RPMI8226 (cell line): ENCODE data around the gene HOXA13.

ENCODE experiments used
- DNase-seq: peaks from one replicate; pipeline ENCODE4 v3.0.0-alpha.2; 2015

Gene HOXA13

DNA sequence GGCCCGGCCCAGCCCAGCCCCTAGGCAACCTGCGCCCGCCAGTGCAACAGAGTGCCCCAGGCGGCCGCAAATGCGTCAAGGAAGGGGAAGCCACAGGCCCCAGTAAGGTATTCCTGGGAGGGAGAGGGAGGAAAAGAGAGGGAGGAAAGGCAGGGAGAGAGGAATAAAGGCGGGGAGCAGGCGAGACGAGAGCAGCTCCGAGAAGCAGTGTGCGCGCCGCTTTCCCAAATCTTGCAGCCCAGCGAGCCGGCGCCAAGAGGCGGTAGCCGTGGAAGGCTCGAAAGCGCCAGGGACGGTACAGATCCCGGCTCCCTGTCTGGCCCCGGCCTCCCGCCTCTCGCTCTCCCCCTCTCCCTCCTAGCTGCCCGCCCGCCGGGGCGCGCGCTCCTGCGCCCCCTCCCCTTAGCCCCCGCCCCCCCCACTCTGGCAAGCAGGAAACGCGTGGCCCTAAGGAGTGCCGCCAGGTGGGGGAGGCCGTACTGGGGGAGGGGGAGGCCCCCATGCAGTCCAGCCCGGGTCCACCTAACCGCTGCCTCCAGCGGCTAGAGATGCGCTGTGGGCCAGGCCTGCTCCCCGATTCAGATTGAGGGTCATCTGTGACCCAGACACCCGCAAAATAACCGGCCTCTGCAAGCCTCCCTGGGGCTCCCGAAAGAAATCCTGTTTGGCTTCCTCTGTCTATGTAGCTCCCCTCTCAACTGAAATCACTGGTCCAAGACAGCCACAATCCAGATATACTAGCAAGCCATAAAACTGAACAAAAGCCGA, 30.0 kb downstream of the HOXA13 start:
- no peak for DNase-seq

DNA sequence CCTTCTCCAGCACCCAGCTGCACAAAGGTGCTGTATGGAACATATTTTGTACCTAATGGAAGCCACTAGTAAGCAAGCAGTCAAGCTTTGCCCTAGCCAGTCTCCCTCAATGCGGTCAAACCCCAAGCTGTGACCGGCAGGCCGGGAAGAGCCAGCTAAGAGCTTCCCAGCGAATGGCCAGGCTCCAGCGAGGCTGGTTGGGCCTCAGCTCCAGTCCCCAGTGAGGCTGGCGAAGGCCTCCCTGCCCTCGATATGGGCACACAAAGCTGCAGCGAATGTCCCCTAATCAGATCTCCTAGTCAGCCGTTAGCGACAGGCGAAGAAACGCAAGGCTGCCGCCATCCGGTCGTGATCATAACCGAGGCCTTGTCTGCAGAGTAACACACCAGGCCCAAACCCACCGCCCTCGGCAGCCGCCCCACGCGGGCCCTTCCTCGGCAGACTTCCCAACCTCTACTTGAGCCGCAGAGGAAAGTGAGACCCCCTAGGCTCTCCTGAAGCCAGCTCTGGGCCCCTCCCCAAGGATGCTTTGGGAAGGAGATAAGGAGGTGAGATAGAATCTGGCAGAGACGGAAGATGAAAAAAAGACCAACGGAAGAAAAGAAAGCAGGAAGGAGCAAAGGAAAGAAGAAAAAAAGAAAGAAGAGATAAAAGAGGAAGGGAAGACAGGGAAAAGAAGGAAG, 31.5 kb downstream of the HOXA13 start:
- DNase-seq, result no peak

DNA sequence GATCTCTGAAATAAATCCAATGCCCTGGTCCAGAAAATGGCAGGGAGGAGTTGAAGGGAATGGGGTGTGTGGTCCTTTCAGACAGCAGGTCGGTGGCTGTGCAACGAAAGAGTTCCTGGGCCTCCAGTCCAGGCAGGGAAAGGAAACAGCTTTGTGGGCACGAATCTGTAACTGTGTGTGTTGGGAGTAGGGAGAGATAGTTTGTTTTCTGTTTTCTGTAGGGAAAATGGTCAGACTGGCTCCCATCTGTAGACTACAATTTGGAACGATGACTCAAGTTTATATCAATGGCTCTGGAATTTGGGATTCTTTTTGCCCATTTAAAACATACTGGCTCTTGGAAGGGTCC, 32.0 kb downstream of the HOXA13 start:
- no peak for DNase-seq

DNA sequence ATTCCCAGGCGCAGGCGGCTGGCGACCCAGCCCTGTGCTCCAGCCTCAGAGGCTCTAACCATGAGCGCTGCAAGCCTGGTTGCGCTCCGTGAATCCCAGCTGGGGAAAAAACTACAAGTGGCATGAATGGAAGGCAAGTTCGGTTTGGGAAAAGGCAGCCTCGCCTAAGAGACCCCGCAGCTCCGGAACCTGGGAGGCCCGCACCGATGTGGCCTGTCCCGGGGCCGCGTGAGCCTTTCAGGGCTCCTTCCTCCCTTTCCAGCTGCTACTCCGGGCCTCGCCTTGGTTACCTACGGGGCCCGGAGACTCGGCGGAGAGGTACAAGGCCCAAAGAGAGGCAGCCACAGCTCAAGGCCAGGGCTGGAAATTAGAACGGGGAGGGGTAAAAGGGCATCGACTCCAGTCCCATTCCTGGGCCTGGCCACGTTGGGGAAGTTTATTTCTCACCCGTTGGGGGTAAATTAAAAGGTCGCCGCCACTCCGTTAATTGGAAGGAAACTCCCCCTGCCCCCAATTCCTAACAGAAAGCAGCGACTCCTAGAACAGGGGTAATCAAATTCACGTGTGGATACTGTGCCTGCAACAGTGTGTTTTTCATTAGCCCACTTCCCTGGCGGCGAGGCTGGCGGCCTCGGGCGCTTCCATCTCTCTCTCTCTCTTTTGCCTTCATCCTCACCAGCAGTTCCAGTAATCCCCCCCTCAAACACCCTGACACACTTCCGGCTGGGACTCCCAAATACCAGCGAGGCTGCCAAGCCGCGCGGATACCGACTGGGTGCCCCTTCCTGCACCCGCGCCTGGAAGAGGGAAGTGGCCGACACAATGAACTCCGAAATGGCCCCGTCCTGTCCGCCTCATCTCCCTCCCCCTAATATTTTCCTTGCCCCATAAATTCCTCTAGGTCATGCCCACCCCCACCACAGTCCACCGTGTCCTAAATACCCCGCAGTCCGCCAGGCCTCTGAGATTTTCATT, 33.1 kb downstream of the HOXA13 start:
- DNase-seq, result no peak

DNA sequence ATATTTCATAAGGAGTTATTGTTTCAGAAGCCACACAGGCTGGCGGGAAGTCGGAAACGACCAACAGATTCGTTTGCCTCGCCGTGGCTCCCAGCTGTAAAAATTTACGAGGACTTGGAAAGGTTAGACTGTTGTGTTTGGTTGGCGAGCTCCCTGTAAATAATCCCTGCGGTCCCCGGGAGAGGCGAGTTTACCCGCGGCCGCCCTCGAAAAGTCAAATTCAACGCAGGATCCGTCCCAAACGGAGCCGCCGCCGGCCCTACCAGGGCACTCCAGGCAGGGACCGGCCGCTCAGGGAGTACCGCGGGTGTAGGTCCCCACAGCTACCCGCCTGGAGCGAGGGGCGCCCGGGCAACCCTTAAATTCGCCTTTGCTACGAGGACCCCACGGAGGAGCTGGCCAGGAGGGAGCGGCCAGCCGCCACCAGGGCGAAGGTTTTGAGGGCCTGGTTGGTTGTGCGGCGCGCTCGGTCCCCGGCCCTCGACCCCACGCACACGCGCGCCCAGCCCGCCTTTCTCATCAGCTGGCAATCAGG, 33.8 kb downstream of the HOXA13 start:
- no peak for DNase-seq

DNA sequence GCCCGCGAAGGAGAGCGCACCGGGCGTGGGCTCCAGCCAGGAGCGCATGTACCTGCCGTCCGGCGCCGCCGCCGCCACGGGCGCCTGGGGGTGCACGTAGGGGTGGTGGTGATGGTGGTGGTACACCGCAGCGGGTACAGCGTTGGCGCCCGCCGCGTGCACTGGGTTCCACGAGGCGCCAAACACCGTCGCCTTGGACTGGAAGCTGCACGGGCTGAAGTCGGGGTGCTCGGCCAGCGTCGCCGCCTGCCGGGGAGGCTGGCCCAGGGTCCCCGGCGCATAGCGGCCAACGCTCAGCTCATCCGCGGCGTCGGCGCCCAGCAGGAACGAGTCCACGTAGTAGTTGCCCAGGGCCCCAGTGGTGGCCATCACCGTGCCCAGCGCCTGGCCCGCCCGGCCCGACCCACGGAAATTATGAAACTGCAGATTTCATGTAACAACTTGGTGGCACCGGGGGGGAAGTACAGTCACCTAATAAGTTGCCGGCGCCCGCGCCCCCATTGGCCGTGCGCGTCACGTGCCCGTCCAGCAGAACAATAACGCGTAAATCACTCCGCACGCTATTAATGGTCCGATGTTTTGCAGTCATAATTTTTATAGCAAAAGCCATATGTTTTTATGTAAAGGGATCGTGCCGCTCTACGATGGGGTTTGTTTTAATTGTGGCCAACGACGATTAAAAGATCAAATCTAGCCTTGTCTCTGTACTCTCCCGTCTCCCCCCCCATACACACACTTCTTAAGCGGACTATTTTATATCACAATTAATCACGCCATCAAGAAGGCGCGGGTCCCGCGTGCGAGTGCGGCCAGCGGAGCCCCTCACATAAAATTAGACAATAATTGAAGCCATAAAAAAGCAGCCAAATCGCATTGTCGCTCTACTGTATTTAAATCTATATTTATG, 34.5 kb downstream of the HOXA13 start, which contains the start of gene HOXA9:
Gene HOXA9, minus strand, starts transcription at position 449 of the 907 bp plus-strand sequence. Its CDS starts 80 bp downstream, at position 369.
- no peak for DNase-seq

DNA sequence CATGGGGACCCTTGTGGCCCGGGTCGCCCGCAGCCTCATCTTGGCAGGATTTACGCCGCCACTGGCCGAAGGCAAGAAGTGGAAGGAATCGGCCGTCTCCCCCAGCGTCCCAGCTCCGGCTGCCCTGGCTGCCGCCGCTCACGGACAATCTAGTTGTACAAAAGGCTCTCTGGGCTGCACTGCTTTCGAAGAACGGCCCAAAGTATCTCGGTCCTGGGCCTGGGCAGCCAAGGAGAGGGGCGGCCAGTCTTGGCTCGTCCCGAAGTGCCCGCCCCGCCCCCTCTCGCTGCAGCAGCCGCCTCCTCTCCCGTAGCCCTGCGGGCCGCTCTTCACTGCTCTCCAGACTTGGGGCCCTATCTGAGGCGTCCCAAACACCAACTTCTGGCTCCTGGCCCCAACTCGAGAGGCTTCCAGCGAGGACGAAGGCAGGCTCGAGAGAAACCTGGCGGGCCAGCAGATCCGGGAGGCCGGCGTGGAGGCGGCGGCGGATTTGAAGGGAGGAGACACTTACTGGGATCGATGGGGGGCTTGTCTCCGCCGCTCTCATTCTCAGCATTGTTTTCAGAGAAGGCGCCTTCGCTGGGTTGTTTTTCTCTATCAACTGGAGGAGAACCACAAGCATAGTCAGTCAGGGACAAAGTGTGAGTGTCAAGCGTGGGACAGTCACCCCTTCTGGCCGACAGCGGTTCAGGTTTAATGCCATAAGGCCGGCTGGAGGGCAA, 35.4 kb downstream of the HOXA13 start:
- DNase-seq, result no peak

DNA sequence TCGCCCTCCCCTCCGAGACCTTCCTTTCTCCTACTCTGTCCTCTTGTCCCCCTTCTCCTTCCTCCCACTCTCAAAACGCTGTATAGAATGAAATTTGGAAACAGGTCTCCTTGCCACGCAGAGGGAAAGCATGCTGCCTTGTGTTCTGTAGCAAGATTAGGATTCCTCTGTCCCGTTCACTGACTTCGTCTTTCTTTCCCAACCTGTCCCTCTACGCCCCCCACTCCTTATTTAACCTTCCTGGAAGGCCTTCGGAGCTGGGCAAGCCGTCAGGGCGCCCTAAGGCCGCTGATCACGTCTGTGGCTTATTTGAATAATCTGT, 35.9 kb downstream of the HOXA13 start:
- DNase-seq, result no peak

DNA sequence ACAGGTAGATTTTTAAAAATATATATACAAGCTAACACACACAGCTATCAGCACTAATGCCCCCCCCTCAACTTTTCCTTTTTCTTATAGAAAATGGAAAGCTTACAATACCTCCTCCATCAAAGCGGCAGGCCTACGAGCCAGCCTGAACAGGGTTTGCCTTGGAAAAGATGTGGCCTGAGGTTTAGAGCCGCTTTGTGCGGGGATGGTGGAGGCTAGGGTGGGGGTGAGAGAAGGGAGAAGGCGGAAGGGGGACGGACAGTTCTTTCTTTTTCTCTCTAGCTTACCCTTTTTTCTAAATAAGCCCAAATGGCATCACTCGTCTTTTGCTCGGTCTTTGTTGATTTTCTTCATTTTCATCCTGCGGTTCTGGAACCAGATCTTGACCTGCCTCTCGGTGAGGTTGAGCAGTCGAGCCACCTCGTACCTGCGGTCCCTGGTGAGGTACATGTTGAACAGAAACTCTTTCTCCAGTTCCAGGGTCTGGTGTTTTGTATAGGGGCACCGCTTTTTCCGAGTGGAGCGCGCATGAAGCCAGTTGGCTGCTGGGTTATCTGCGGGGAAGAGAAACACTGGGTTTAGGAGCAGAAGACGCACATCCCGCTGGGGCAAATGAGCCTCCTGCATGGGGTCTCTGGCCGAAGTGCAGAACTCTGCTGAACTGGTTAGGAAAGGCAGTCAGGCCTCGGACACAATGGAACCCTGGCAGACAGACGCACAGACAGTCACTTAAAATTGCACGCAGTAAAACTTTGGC, 36.4 kb downstream of the HOXA13 start:
- no peak for DNase-seq

DNA sequence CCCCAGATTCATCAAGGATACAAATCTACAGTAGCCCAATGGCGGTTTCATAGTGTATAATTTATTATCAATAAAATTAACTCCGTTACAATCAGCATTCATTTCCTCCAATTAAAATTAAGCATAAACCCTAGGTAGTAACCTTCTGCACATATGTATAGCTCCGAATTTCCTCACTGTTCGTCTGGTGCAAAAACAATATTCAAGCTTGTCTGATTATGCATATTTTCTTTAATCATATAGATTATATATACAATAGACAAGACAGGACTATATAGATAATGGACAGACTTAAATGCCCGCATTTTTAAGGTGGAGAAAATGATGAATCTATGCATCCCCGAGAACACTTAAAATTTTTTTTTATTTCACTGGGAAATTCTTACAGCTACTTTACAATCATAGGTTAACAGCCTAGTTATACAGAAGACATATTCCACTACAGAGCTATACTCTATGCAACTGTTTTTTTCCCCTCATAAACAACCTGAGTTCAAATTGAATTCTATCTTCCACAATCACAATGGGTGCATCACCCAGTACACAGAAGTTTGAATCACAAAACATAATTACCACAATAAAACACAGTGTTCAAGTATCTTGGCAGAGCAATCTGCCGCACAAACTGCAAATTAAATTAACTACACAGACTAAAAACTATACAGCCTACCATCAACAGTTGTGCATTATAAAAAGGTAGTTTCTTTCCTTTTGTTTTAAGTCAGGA, 37.2 kb downstream of the HOXA13 start:
- no peak for DNase-seq

DNA sequence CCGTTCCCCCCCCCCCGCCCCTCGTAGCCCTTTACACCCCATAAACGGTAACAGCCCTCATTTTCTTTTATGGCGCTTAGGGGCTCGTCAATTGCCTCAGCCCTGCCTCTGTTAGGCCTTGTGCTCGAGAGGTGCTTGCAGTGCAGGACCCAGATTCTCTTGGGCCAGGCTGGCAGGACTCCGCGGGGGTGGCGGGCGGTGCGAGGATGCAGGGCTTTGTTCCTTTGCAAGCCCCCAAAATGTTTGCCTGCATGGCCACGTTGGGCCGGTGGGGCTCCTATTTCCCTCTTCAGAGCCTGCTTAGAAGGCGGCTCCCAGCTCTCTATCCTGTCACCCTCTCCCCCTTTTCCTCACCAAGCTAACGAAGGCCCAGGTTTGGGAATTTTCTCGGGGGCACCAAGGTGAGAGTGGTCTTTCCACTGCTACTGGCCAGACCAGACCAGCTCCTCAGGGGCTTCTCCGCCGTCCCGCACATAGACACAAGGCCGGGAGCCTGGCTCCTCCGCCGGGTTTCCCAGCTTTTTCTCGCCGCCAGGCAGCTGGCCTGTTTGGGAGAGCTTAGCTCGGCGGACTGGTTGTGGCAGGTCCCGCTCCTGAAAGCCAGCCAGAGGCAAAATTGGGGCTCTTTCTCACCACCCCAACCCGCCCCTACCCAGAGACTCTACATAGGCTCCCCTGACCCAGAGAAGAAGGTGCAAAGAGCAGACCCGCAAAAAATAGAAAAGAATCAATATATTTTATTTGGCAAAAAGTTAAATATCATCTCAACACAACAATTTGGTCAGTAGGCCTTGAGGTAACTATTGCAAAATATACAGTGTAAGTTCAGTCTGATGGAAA, 38.0 kb downstream of the HOXA13 start:
- no peak for DNase-seq

DNA sequence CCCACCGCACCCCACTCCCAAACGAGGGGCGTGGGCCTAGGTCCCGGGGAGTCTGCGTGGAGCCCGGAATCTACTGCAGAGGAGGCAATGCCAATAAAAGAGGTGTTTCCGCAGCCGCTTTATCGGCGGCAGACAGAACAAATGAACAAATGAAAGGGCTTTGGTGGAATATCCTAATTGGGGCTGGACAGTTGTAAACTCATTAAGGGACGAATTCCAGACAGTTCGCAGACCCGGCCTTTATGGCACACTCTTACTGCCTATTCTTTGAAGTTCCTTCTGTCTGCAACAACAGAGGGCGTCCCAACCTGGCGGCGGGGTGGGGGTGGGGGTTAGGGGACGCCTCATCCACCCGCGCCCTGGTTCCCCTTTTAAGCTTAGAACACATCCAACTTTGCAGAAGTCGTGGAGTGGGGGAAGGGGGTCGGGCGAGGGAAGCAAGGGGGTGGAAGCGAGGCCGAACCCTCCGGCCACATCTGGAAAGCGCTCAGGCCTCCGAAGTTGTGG, 38.6 kb downstream of the HOXA13 start:
- no peak for DNase-seq

DNA sequence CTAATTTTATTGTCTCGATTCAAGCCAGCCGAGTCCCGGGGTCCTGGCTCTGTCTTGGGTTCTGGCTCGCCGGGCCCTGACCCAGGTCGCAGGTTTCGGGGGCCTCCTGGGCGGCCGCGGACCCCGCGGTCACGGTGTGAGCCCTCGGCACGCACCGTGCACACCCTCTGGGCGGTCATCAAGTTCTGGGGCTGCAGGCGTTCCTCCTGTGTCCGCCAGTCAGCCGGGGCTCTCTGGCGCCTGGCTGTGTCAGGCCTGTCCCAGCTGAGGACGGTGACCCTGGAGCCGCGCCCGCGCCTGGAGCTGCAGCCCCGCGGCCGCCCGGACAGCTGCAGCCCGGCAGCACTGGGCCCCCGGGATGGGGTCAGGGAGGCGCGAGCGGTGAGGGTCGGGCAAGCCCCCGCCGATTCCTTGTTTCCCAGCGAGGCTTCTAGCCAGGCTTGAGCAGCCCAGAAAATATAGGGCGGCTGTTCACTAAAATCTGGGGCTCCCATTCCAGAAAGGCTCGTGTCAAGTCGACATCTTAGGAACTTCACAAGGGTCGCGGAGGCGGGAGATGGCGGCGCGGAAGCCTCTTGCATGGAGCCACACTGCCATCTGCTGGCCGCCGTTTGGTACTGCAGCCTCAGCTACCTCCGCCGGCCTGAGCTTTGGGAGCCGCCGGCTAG, 39.2 kb downstream of the HOXA13 start:
- DNase-seq, result peak; percentile 70

DNA sequence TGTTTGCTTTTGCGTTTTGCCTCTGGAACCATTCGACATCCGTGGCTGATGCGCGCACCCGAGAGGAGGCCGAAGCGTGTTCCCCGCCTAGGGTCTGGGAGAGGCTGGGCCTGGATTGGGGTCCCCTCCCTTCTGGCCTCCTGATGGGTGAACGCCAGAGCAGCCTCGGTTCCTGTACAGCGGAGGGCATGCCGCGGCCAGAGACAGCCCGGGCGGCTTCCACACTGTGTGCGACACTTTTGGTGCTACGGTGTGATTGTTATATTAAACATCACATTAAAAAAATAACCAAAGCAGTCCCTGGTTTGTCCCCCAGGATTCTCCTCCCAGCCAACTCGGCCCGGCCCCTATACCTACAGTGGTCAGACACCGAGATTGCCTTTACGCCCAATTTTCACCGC, 39.7 kb downstream of the HOXA13 start:
- no peak for DNase-seq

DNA sequence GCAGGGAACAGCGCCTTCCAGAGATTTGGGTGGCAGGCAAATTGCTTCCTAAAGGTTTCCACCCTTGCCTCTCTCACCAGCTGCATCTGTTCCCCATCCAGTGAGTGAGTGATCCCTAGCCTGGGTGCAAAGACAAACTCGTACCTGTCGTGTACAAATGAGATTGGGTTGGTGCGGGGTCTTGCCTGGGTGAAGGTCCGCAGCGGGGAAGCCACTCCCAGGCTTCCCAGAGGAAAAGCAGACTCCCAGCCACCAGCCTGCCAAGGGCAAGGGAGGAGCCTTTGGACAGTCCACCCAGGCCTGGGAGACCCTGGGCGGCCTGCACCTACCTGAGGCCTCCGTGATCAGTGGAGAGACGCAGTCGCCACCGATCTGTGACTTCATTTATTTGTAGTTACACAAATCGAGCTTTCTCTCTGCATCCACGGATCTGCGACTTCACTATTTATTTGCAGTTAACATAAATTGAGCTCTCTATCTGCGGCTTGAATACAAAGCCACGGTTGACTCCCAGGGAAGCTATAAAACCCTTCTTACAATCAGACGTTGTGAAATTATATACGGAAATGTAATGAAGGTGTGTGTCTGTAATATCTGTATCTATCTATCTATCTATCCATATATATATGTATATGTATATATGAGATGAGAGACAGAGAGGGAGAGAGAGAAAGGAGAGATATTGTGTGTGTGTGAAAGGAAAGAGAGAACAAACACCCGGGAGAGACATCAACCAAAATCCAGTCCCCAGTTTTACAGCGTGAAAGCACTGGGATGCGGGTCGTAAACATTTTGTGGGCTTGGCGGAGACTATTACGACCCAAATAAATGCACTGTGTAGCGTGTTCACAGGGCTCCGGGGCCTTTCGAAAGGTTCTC, 40.4 kb downstream of the HOXA13 start:
- no peak for DNase-seq

DNA sequence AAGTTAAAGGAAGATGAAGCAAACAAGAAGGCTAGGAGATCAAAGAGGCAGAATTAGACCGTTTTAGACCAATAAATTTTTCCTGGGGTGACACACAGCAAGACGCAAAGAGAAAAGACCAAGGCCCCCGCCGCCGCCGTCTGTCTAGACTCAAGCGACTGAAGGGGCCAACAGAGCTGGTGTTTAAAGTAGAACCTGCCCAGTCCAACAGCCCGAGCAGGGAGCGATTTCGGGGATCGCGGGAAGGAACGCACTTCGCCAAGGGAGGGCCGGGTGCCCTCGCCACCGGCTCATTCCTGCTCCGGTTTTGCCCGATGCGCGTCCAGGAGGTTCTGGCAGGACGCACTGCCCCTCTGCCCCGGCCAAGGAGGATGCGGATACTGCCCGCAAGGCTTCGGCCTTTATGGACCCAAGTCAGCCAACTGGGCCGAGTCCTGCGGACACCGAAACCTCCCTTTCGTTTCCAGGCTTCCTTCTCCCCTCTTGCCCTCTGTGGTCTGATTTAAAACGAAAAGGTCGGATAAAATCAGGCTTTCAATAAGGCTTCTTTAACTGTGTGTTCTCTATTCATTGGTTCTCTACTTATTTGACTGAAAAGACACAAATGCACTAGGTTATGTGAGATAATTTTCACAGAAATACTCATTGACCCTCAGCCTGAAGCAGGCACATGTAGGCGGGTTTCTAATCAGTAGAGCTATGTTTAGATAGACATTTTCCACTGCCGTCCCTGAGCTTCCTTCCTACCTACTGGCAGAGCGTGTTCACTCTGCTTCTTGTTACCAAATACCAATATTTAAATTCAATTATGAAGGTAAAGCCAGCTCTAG, 41.2 kb downstream of the HOXA13 start:
- DNase-seq, result no peak
